Right lobe of liver (tissue), 6 donors: Measurements from ENCODE around the gene EEF1AKMT3. TPM values are rescaled to one million over a fixed set of nuclear protein-coding genes. Genes with fewer than 3 reads are reported as not detected.

Experiments
- ATAC-seq, 4 donors: fragments of 200-7000 bp; cut with Tn5 transposase; one replicate each; pipeline ENCODE4 v1.9.1; 2020; ENCODE audit warnings: mild to moderate bottlenecking in 4 of 4, moderate library complexity in 4 of 4
- DNase-seq, 3 donors: peaks; one replicate each; pipeline ENCODE4 v3.0.0-alpha.2; 2020
- H3K27ac ChIP-seq, 3 donors: fragments of 200-600 bp; one replicate each; pipeline ENCODE4 v1.8.0; 2022
- H3K27me3 ChIP-seq, 2 donors: fragments of 200-600 bp; one replicate each; pipeline ENCODE4 v1.8.0; 2022
- H3K36me3 ChIP-seq, 4 donors: fragments of 200-600 bp; sonication (generic) in 1 of 4; one replicate each; pipeline versions ENCODE4 v1.5.1 to v1.8.0; 2017 to 2022; ENCODE audit warnings: control low read depth in 1 of 4
- H3K4me1 ChIP-seq, 4 donors: fragments of 200-600 bp; sonication (generic) in 1 of 4; one replicate each; pipeline versions ENCODE4 v1.5.1 to v1.8.0; 2017 to 2022; ENCODE audit warnings: control low read depth in 1 of 4
- H3K4me3 ChIP-seq, 3 donors: fragments of 200-600 bp; one replicate each; pipeline ENCODE4 v1.8.0; 2022
- H3K9me3 ChIP-seq, 4 donors: fragments of 200-600 bp; sonication (generic) in 1 of 4; one replicate each; pipeline versions ENCODE4 v1.5.1 to v1.8.0; 2017 to 2022; ENCODE audit warnings: control low read depth in 1 of 4
- POLR2A ChIP-seq: fragments of 450-650 bp; IDR thresholded peaks from one replicate; pipeline ENCODE4 v1.6.1; 2017; ENCODE audit warnings: antibody characterized with exemption, mild to moderate bottlenecking
- WGBS: methylation state at CpG from one replicate; pipeline ENCODE4 v1.1.6; 2018; ENCODE audit warnings: low coverage, low lambda C conversion rate; ENCODE audit not compliant: insufficient coverage; ENCODE audit errors: missing lambda C conversion rate; 5-methylcytosine and 5-hydroxymethylcytosine counted together
- intact Hi-C, 2 donors: fragments of 100-400 bp; cut with DNase I; formaldehyde crosslinking; loops; one replicate each; pipeline versions ENCODE4 v1.11.2 to v1.14.1; 2022
- total RNA-seq, 6 experiments: library from RNA; depleted of rRNA in 2 of 6; stranded (reverse); fragments of >200 nt in 2 of 6; fragmentation: NEBNext Ultra II Directional in 3 of 6; extraction: Animal tissue kit (Norgen Biotek cat#: 25700) in 3 of 6; gene quantifications; one replicate each; pipeline versions ENCODE4 v1.1.0 to v1.2.4, GENCODE V29; 2016 to 2023
- TF ChIP-seq, protein P1 (sequence below), 4 donors: fragments of 200-600 bp in 3 of 4; fragments of 450-650 bp in 1 of 4; IDR thresholded peaks; one replicate each; pipeline versions ENCODE4 v1.5.1 to v1.8.0; 2016 to 2022; ENCODE audit warnings: antibody characterized with exemption in 4 of 4, mild to moderate bottlenecking in 2 of 4
- donor health status: DM: no; HTN: yes; CAD: no.
- donor health status: DM: no; HTN: no; CAD: no.
- donor health status: DM: no; HTN: no; CAD: no.
- donor health status: DM: no; HTN: yes; CAD: no.
- donor health status: DM: no; HTN: yes; CAD: no.

The EEF1AKMT3 gene
- total RNA-seq, 6 experiments from 2014 or later, result 3.2 to 5.5 (median 3.7) TPM

DNA sequence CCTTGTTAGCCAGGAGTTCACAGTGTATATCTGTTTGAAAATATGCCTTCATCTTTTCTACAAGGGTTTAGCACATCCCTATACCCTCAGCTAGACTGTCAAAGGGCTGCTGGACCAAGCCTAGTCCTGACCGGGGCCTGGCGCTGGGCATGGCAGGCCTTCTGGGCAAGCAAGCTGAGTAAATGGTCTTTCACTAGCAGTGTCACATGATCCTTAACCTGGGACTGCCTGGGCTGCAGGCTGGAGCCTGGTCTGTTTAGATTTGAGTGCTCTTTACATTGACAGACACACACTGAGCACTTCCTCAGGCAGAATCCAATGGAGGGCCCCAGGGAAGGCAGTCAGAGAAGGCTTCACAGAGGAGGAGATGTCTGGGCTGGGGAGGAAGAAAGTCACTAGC, 53.0 kb downstream of the EEF1AKMT3 start:
- H3K4me3 ChIP-seq, result no peak overlapping the region
- ATAC-seq (no peak), DNase-seq (no peak)
- peaks cover 13 to 78% (median 62%) of the 10 kb centered on the region in 4 donors for H3K36me3 ChIP-seq
- H3K27ac ChIP-seq, result no peak overlapping the region
- TF ChIP-seq POLR2A, result no peak
- TF ChIP-seq, protein P1, sequence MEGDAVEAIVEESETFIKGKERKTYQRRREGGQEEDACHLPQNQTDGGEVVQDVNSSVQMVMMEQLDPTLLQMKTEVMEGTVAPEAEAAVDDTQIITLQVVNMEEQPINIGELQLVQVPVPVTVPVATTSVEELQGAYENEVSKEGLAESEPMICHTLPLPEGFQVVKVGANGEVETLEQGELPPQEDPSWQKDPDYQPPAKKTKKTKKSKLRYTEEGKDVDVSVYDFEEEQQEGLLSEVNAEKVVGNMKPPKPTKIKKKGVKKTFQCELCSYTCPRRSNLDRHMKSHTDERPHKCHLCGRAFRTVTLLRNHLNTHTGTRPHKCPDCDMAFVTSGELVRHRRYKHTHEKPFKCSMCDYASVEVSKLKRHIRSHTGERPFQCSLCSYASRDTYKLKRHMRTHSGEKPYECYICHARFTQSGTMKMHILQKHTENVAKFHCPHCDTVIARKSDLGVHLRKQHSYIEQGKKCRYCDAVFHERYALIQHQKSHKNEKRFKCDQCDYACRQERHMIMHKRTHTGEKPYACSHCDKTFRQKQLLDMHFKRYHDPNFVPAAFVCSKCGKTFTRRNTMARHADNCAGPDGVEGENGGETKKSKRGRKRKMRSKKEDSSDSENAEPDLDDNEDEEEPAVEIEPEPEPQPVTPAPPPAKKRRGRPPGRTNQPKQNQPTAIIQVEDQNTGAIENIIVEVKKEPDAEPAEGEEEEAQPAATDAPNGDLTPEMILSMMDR (IDR thresholded peaks at IDR 0.05), result no peak
- H3K27me3 ChIP-seq, result no peaks in the 10 kb centered on the region
- no peaks in the 10 kb centered on the region for H3K9me3 ChIP-seq
- intact Hi-C loops, result no loop called here
- peaks cover 0 to 13% (median 1%) of the 10 kb centered on the region in 4 donors for H3K4me1 ChIP-seq
- WGBS, result no CpG with 5 or more reads among the region's 2 CpGs

DNA sequence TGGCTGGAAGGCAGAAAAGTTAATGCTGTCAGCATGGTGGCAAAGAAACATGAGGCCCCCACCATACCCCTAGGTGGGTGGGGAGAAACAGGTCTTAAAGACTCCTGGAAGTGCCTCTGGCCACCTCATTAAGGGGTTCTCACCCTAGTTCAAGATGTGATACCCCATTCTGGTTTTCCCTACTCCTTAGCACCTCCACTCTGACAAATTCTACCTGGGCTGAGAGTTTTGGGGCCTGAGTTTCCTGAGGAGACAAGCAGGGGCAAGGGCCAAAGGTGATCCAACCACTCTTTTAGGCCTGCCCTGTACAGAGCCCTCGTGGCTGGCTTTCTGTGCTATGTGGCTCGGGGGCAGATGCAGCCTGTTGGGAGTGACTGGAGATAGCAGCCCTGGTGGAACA, 54.0 kb downstream of the EEF1AKMT3 start:
- no peak for TF ChIP-seq POLR2A
- TF ChIP-seq, protein P1 (IDR thresholded peaks at IDR 0.05), result no peak
- peaks cover 13 to 78% (median 62%) of the 10 kb centered on the region in 4 donors for H3K36me3 ChIP-seq
- DNase-seq (no peak), ATAC-seq (no peak)
- H3K4me3 ChIP-seq, result no peak overlapping the region
- no peaks in the 10 kb centered on the region for H3K27me3 ChIP-seq
- no peaks in the 10 kb centered on the region for H3K9me3 ChIP-seq
- no peak overlapping the region for H3K27ac ChIP-seq
- WGBS, result no CpG with 5 or more reads among the region's 2 CpGs
- H3K4me1 ChIP-seq, result peaks cover 0 to 13% (median 5%) of the 10 kb centered on the region in 4 donors
- intact Hi-C loops, result no loop called here

DNA sequence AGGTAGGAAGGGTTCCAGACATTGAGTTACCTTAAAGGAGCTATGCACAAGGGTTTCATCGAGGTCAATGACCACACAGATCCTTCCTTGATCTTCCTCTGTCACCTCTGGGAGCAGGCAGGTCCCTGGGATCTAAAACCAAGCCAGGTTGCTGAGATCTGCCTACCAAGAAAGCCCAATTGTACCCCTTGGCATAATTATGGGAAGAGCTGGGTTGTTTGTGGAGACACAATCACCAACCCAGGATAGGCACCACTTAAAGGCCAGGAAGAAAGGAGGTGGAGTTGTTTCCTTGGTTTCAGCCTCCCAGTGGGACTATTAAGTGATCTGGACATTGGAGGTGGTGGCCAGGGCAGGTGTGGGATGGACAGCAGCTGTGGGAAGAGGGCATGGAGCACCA, 54.6 kb downstream of the EEF1AKMT3 start:
- intact Hi-C loops, result no loop called here
- no peak for TF ChIP-seq POLR2A
- TF ChIP-seq, protein P1 (IDR thresholded peaks at IDR 0.05), result no peak
- Histone ChIP-seq H3K36me3 (peaks cover 13 to 75% (median 61%) of the 10 kb centered on the region in 4 donors), H3K27ac (no peak overlapping the region), H3K9me3 (no peaks in the 10 kb centered on the region), H3K27me3 (no peaks in the 10 kb centered on the region), H3K4me1 (peaks cover 0 to 15% (median 4%) of the 10 kb centered on the region in 4 donors), H3K4me3 (no peak overlapping the region)
- DNase-seq, result no peak
- no peak for ATAC-seq
- WGBS, result 50% methylated on average over 1 of the region's 1 CpG

DNA sequence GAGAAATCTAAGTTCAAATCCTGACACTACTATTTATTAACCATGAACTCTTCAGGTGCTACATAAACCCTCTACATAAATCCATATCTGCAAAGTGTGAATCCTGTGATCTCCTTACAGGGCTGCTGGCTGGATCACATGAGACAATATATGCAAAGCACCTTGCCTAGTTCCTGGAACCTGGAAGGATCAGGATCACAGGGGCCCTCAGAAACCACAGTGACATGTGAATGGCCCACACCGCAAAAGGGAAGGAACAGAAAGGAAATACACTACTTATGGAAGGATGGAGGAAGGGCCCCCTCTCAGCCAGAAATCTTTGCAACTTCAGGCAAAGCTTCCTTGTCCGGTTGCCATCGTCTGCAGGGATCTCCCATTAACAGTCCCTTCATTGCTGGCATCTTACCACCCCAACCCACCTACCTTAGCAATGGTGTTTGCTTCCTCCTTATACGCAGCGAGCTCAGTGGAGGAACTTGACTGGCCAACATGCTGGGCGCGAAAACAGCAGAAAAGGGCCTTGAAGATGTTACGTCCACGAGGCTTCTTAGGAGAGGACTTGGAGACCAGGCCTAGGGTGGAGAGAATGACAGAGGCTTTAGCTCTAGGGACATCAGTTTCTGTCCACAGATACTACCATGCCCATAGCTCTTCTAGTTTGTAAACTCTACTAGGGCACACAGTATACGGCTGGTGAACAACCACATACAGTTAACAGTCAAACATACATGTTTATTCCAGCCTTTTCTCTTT, 56.8 kb downstream of the EEF1AKMT3 start:
- DNase-seq, result no peak
- peaks cover 0 to 32% (median 6%) of the 10 kb centered on the region in 4 donors for H3K4me1 ChIP-seq
- H3K27ac ChIP-seq, result no peak overlapping the region
- H3K4me3 ChIP-seq, result no peak overlapping the region
- TF ChIP-seq, protein P1 (IDR thresholded peaks at IDR 0.05), result no peak
- TF ChIP-seq POLR2A, result no peak
- ATAC-seq, result no peak
- intact Hi-C loops, result no loop called here
- peaks cover 13 to 53% (median 40%) of the 10 kb centered on the region in 4 donors for H3K36me3 ChIP-seq
- H3K27me3 ChIP-seq, result no peaks in the 10 kb centered on the region
- 56% methylated on average over 9 of the region's 10 CpGs for WGBS
- no peaks in the 10 kb centered on the region for H3K9me3 ChIP-seq
